Uterus (tissue), 2 donors: Measurements from ENCODE around the gene ANKMY2.

Source experiments
- POLR2A ChIP-seq, 2 donors: fragments of 450-650 bp; IDR thresholded peaks; one replicate each; pipeline ENCODE4 v1.6.1; 2016; ENCODE audit warnings: antibody characterized with exemption in 2 of 2, mild to moderate bottlenecking in 1 of 2, moderate library complexity in 1 of 2
- TF ChIP-seq, protein P1 (sequence below), 4 experiments: fragments of 200-600 bp in 2 of 4; fragments of 450-650 bp in 2 of 4; sonication (generic) in 2 of 4; IDR thresholded peaks; one replicate each; pipeline ENCODE4 v1.5.1; 2016 to 2019; ENCODE audit warnings: antibody characterized with exemption in 4 of 4, mild to moderate bottlenecking in 2 of 4, moderate library complexity in 1 of 4

- TF ChIP-seq, protein P1, sequence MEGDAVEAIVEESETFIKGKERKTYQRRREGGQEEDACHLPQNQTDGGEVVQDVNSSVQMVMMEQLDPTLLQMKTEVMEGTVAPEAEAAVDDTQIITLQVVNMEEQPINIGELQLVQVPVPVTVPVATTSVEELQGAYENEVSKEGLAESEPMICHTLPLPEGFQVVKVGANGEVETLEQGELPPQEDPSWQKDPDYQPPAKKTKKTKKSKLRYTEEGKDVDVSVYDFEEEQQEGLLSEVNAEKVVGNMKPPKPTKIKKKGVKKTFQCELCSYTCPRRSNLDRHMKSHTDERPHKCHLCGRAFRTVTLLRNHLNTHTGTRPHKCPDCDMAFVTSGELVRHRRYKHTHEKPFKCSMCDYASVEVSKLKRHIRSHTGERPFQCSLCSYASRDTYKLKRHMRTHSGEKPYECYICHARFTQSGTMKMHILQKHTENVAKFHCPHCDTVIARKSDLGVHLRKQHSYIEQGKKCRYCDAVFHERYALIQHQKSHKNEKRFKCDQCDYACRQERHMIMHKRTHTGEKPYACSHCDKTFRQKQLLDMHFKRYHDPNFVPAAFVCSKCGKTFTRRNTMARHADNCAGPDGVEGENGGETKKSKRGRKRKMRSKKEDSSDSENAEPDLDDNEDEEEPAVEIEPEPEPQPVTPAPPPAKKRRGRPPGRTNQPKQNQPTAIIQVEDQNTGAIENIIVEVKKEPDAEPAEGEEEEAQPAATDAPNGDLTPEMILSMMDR (IDR thresholded peaks at IDR 0.05): no peak
- no peak for TF ChIP-seq POLR2A (IDR thresholded peaks at IDR 0.05)
Measured at GRCh38 chr7:16650266-16650665, 4.7 kb upstream of the ANKMY2 start.
